ENCODE data around the gene BOLA1. TPM values are rescaled to one million over a fixed set of nuclear protein-coding genes. Genes with fewer than 3 reads are reported as not detected.

The BOLA1 gene
- total RNA-seq, 1 experiment from 2014 or later = 15.3 TPM

DNA sequence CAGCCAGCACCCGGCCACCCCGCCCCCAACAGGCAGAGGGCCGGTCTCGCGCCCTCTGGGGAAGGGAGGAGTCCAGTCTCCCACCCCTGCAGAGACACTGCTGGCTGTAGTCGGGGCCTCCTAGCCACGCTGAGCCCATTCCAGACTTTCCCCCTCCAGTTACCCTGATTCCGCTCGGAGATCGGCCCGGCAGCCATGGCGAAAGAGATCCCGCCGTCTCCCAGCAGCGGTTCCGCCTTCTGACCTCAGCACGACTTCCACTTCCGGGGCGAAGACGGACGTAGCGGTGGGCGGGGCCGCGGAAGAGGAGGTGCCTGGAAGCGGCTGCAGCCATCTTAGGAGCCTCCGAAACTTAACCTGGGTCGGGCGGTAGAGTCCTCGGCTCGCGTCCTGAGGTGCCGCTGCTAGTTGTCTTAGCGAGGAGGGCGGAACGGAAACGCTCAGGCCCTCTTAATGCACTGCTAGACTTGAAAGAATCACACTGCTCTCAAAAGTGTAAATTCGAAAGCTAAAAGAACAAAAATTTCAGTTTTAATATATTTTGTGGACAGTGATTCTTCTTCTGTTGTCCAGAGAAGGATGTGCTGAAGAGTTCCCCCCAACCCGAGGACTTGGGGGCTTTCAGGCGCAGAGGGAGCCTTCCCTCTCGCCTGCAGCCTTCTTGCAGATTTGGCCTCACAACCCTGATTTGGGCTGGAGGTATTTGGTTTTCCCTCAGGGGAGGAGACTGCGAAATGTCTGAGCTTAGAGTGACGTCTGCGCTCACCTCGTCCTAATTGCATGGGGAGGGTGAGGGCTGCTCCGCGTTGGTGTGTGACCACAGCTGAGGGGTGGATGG lies 28.4 kb downstream of the BOLA1 start, which contains the start of gene SF3B4 (continued):
- TF ChIP-seq, protein P1, sequence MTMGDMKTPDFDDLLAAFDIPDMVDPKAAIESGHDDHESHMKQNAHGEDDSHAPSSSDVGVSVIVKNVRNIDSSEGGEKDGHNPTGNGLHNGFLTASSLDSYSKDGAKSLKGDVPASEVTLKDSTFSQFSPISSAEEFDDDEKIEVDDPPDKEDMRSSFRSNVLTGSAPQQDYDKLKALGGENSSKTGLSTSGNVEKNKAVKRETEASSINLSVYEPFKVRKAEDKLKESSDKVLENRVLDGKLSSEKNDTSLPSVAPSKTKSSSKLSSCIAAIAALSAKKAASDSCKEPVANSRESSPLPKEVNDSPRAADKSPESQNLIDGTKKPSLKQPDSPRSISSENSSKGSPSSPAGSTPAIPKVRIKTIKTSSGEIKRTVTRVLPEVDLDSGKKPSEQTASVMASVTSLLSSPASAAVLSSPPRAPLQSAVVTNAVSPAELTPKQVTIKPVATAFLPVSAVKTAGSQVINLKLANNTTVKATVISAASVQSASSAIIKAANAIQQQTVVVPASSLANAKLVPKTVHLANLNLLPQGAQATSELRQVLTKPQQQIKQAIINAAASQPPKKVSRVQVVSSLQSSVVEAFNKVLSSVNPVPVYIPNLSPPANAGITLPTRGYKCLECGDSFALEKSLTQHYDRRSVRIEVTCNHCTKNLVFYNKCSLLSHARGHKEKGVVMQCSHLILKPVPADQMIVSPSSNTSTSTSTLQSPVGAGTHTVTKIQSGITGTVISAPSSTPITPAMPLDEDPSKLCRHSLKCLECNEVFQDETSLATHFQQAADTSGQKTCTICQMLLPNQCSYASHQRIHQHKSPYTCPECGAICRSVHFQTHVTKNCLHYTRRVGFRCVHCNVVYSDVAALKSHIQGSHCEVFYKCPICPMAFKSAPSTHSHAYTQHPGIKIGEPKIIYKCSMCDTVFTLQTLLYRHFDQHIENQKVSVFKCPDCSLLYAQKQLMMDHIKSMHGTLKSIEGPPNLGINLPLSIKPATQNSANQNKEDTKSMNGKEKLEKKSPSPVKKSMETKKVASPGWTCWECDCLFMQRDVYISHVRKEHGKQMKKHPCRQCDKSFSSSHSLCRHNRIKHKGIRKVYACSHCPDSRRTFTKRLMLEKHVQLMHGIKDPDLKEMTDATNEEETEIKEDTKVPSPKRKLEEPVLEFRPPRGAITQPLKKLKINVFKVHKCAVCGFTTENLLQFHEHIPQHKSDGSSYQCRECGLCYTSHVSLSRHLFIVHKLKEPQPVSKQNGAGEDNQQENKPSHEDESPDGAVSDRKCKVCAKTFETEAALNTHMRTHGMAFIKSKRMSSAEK (CRISPR knock-in tag; IDR thresholded peaks at IDR 0.05; ENCODE audit: borderline replicate concordance) = no peak
- TF ChIP-seq, protein P2, sequence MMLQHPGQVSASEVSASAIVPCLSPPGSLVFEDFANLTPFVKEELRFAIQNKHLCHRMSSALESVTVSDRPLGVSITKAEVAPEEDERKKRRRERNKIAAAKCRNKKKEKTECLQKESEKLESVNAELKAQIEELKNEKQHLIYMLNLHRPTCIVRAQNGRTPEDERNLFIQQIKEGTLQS (CRISPR knock-in tag; conservative IDR thresholded peaks at IDR 0.05) = no peak
- TF ChIP-seq NFATC4 (CRISPR knock-in tag; IDR thresholded peaks at IDR 0.05) = no peak
- no peak for TF ChIP-seq GRHL2 (CRISPR knock-in tag; IDR thresholded peaks at IDR 0.05; ENCODE audit: insufficient replicate concordance, severe bottlenecking)
- TF ChIP-seq, protein P3, sequence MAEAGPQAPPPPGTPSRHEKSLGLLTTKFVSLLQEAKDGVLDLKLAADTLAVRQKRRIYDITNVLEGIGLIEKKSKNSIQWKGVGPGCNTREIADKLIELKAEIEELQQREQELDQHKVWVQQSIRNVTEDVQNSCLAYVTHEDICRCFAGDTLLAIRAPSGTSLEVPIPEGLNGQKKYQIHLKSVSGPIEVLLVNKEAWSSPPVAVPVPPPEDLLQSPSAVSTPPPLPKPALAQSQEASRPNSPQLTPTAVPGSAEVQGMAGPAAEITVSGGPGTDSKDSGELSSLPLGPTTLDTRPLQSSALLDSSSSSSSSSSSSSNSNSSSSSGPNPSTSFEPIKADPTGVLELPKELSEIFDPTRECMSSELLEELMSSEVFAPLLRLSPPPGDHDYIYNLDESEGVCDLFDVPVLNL (CRISPR knock-in tag; IDR thresholded peaks at IDR 0.05; ENCODE audit: borderline replicate concordance, low read depth) = no peak
- TF ChIP-seq GTF2I (CRISPR knock-in tag; conservative IDR thresholded peaks at IDR 0.05) = no peak
- TF ChIP-seq SOX15 (CRISPR knock-in tag; IDR thresholded peaks at IDR 0.05) = no peak
- TF ChIP-seq ZNF232 (CRISPR knock-in tag; IDR thresholded peaks at IDR 0.05) = 0 out of 2 replicates have a peak, but pooled peaks have one; percentile 33
- TF ChIP-seq, protein P4, sequence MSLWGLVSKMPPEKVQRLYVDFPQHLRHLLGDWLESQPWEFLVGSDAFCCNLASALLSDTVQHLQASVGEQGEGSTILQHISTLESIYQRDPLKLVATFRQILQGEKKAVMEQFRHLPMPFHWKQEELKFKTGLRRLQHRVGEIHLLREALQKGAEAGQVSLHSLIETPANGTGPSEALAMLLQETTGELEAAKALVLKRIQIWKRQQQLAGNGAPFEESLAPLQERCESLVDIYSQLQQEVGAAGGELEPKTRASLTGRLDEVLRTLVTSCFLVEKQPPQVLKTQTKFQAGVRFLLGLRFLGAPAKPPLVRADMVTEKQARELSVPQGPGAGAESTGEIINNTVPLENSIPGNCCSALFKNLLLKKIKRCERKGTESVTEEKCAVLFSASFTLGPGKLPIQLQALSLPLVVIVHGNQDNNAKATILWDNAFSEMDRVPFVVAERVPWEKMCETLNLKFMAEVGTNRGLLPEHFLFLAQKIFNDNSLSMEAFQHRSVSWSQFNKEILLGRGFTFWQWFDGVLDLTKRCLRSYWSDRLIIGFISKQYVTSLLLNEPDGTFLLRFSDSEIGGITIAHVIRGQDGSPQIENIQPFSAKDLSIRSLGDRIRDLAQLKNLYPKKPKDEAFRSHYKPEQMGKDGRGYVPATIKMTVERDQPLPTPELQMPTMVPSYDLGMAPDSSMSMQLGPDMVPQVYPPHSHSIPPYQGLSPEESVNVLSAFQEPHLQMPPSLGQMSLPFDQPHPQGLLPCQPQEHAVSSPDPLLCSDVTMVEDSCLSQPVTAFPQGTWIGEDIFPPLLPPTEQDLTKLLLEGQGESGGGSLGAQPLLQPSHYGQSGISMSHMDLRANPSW (CRISPR knock-in tag; conservative IDR thresholded peaks at IDR 0.05; ENCODE audit: low read depth) = no peak
- TF ChIP-seq, protein P5, sequence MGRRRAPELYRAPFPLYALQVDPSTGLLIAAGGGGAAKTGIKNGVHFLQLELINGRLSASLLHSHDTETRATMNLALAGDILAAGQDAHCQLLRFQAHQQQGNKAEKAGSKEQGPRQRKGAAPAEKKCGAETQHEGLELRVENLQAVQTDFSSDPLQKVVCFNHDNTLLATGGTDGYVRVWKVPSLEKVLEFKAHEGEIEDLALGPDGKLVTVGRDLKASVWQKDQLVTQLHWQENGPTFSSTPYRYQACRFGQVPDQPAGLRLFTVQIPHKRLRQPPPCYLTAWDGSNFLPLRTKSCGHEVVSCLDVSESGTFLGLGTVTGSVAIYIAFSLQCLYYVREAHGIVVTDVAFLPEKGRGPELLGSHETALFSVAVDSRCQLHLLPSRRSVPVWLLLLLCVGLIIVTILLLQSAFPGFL (CRISPR knock-in tag; IDR thresholded peaks at IDR 0.05; ENCODE audit: borderline replicate concordance) = no peak
- TF ChIP-seq, protein P6, sequence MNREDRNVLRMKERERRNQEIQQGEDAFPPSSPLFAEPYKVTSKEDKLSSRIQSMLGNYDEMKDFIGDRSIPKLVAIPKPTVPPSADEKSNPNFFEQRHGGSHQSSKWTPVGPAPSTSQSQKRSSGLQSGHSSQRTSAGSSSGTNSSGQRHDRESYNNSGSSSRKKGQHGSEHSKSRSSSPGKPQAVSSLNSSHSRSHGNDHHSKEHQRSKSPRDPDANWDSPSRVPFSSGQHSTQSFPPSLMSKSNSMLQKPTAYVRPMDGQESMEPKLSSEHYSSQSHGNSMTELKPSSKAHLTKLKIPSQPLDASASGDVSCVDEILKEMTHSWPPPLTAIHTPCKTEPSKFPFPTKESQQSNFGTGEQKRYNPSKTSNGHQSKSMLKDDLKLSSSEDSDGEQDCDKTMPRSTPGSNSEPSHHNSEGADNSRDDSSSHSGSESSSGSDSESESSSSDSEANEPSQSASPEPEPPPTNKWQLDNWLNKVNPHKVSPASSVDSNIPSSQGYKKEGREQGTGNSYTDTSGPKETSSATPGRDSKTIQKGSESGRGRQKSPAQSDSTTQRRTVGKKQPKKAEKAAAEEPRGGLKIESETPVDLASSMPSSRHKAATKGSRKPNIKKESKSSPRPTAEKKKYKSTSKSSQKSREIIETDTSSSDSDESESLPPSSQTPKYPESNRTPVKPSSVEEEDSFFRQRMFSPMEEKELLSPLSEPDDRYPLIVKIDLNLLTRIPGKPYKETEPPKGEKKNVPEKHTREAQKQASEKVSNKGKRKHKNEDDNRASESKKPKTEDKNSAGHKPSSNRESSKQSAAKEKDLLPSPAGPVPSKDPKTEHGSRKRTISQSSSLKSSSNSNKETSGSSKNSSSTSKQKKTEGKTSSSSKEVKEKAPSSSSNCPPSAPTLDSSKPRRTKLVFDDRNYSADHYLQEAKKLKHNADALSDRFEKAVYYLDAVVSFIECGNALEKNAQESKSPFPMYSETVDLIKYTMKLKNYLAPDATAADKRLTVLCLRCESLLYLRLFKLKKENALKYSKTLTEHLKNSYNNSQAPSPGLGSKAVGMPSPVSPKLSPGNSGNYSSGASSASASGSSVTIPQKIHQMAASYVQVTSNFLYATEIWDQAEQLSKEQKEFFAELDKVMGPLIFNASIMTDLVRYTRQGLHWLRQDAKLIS (CRISPR knock-in tag; IDR thresholded peaks at IDR 0.05; ENCODE audit: borderline replicate concordance) = no peak
- TF ChIP-seq, protein P7, sequence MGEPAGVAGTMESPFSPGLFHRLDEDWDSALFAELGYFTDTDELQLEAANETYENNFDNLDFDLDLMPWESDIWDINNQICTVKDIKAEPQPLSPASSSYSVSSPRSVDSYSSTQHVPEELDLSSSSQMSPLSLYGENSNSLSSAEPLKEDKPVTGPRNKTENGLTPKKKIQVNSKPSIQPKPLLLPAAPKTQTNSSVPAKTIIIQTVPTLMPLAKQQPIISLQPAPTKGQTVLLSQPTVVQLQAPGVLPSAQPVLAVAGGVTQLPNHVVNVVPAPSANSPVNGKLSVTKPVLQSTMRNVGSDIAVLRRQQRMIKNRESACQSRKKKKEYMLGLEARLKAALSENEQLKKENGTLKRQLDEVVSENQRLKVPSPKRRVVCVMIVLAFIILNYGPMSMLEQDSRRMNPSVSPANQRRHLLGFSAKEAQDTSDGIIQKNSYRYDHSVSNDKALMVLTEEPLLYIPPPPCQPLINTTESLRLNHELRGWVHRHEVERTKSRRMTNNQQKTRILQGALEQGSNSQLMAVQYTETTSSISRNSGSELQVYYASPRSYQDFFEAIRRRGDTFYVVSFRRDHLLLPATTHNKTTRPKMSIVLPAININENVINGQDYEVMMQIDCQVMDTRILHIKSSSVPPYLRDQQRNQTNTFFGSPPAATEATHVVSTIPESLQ (CRISPR knock-in tag; IDR thresholded peaks at IDR 0.05) = no peak
- TF ChIP-seq, protein P8, sequence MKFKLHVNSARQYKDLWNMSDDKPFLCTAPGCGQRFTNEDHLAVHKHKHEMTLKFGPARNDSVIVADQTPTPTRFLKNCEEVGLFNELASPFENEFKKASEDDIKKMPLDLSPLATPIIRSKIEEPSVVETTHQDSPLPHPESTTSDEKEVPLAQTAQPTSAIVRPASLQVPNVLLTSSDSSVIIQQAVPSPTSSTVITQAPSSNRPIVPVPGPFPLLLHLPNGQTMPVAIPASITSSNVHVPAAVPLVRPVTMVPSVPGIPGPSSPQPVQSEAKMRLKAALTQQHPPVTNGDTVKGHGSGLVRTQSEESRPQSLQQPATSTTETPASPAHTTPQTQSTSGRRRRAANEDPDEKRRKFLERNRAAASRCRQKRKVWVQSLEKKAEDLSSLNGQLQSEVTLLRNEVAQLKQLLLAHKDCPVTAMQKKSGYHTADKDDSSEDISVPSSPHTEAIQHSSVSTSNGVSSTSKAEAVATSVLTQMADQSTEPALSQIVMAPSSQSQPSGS (CRISPR knock-in tag; IDR thresholded peaks at IDR 0.05; ENCODE audit: borderline replicate concordance, low read depth) = no peak
- TF ChIP-seq, protein P9, sequence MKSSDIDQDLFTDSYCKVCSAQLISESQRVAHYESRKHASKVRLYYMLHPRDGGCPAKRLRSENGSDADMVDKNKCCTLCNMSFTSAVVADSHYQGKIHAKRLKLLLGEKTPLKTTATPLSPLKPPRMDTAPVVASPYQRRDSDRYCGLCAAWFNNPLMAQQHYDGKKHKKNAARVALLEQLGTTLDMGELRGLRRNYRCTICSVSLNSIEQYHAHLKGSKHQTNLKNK (CRISPR knock-in tag; IDR thresholded peaks at IDR 0.05) = no peak
- no peak for TF ChIP-seq KAT7 (CRISPR knock-in tag; IDR thresholded peaks at IDR 0.05; ENCODE audit: borderline replicate concordance)
- TF ChIP-seq, protein P10, sequence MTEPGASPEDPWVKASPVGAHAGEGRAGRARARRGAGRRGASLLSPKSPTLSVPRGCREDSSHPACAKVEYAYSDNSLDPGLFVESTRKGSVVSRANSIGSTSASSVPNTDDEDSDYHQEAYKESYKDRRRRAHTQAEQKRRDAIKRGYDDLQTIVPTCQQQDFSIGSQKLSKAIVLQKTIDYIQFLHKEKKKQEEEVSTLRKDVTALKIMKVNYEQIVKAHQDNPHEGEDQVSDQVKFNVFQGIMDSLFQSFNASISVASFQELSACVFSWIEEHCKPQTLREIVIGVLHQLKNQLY (CRISPR knock-in tag; IDR thresholded peaks at IDR 0.05) = no peak
- no peak for TF ChIP-seq ZNF121 (CRISPR knock-in tag; IDR thresholded peaks at IDR 0.05)
